ENCODE data around the gene PCDHGB6.
"Not testable (repeated sequence)": the region's sequence is repeated elsewhere in the genome, so short reads cannot be mapped to it uniquely, and the experiment has no call there.

PCDHGB6 gene

GRCh38 chr5:141431286-141431685, 23.5 kb downstream of the PCDHGB6 start:
- H3K4me3 Mint-ChIP-seq = no peak overlapping the region
- no peak overlapping the region for H3K27ac Mint-ChIP-seq
- no peaks in the 10 kb centered on the region for H3K4me1 Mint-ChIP-seq
- H3K9me3 Mint-ChIP-seq = peaks cover 79% of the 10 kb centered on the region
- peaks cover 99% of the 10 kb centered on the region for H3K36me3 Mint-ChIP-seq (ENCODE audit: low read depth)
- no peak for TF ChIP-seq CTCF (IDR thresholded peaks at IDR 0.05; ENCODE audit: unreplicated experiment in 3 of 3)
- peaks cover 4% of the 10 kb centered on the region for H3K27me3 Mint-ChIP-seq (ENCODE audit: low read depth)

GRCh38 chr5:141432308-141432707, 24.5 kb downstream of the PCDHGB6 start:
- H3K27me3 Mint-ChIP-seq (ENCODE audit: low read depth); H3K27ac Mint-ChIP-seq; H3K4me3 Mint-ChIP-seq; H3K4me1 Mint-ChIP-seq: not testable (repeated sequence)
- Mint-ChIP-seq H3K9me3 (peaks cover 79% of the 10 kb centered on the region), H3K36me3 (ENCODE audit: low read depth) (peaks cover 99% of the 10 kb centered on the region)

- Mint-ChIP-seq H3K9me3 (peaks cover 78% of the 10 kb centered on the region), H3K36me3 (ENCODE audit: low read depth) (peaks cover 99% of the 10 kb centered on the region)
- H3K4me3 Mint-ChIP-seq; H3K4me1 Mint-ChIP-seq; H3K27ac Mint-ChIP-seq; H3K27me3 Mint-ChIP-seq (ENCODE audit: low read depth): not testable (repeated sequence)
Observed at GRCh38 chr5:141432726-141433125, 24.9 kb downstream of the PCDHGB6 start.

- TF ChIP-seq CTCF (IDR thresholded peaks at IDR 0.05; ENCODE audit: unreplicated experiment in 3 of 3) = no peak
- Mint-ChIP-seq H3K4me3 (no peak overlapping the region), H3K4me1 (no peaks in the 10 kb centered on the region), H3K36me3 (ENCODE audit: low read depth) (peaks cover 95% of the 10 kb centered on the region), H3K27me3 (ENCODE audit: low read depth) (no peaks in the 10 kb centered on the region), H3K27ac (no peak overlapping the region), H3K9me3 (peaks cover 76% of the 10 kb centered on the region)
Observed at GRCh38 chr5:141434006-141434405, 26.2 kb downstream of the PCDHGB6 start.

- H3K9me3 Mint-ChIP-seq = peaks cover 83% of the 10 kb centered on the region
- no peaks in the 10 kb centered on the region for H3K27me3 Mint-ChIP-seq (ENCODE audit: low read depth)
- TF ChIP-seq CTCF (IDR thresholded peaks at IDR 0.05; ENCODE audit: unreplicated experiment in 3 of 3) = no peak
- H3K36me3 Mint-ChIP-seq (ENCODE audit: low read depth) = peaks cover 93% of the 10 kb centered on the region
- no peak overlapping the region for H3K27ac Mint-ChIP-seq
- no peaks in the 10 kb centered on the region for H3K4me1 Mint-ChIP-seq
- H3K4me3 Mint-ChIP-seq = no peak overlapping the region
Observed at GRCh38 chr5:141437221-141437620, 29.4 kb downstream of the PCDHGB6 start.

GRCh38 chr5:141439411-141440141, 31.8 kb downstream of the PCDHGB6 start:
- Mint-ChIP-seq H3K27ac (no peak overlapping the region), H3K36me3 (ENCODE audit: low read depth) (peaks cover 92% of the 10 kb centered on the region), H3K9me3 (peaks cover 87% of the 10 kb centered on the region), H3K4me3 (no peak overlapping the region), H3K4me1 (no peaks in the 10 kb centered on the region), H3K27me3 (ENCODE audit: low read depth) (no peaks in the 10 kb centered on the region)
- TF ChIP-seq CTCF (IDR thresholded peaks at IDR 0.05; ENCODE audit: unreplicated experiment in 3 of 3) = no peak

GRCh38 chr5:141440341-141440740, 32.5 kb downstream of the PCDHGB6 start:
- Mint-ChIP-seq H3K36me3 (ENCODE audit: low read depth) (peaks cover 91% of the 10 kb centered on the region), H3K4me3 (no peak overlapping the region), H3K9me3 (peaks cover 85% of the 10 kb centered on the region), H3K27ac (no peak overlapping the region), H3K4me1 (no peaks in the 10 kb centered on the region), H3K27me3 (ENCODE audit: low read depth) (no peaks in the 10 kb centered on the region)
- no peak for TF ChIP-seq CTCF (IDR thresholded peaks at IDR 0.05; ENCODE audit: unreplicated experiment in 3 of 3)
